Omental fat pad (tissue), 4 donors: Measurements from ENCODE around the gene RPS4Y2. TPM values are rescaled to one million over a fixed set of nuclear protein-coding genes. Genes with fewer than 3 reads are reported as not detected.

Source experiments
- ATAC-seq: fragments of 150-250 bp; one replicate; pipeline ENCODE4 v1.9.1; 2016; ENCODE audit warnings: mild to moderate bottlenecking, moderate library complexity; ENCODE audit not compliant: low FRiP score
- DNase-seq: peaks from one replicate; pipeline ENCODE4 v3.0.0-alpha.2; 2019; ENCODE audit warnings: low spot score
- total RNA-seq, 4 donors: library from RNA; depleted of rRNA; stranded (reverse); fragments of >200 nt; gene quantifications; one replicate each; pipeline ENCODE4 v1.1.0, GENCODE V29; 2016
- TF ChIP-seq, protein P1 (sequence below), 3 donors: fragments of 450-650 bp; IDR thresholded peaks; one replicate each; pipeline ENCODE4 v1.5.1; 2016 to 2017; ENCODE audit warnings: antibody characterized with exemption in 3 of 3, mild to moderate bottlenecking in 3 of 3, moderate library complexity in 2 of 3

RPS4Y2 gene
- total RNA-seq: not detected

GRCh38 chrY:20755808-20756207 lies at the start of gene RPS4Y2:
RPS4Y2 (plus strand) TSS chrY:20756108; CDS start chrY:20756164, 56 bp downstream.
- DNase-seq: no peak
- ATAC-seq: no peak
- TF ChIP-seq, protein P1, sequence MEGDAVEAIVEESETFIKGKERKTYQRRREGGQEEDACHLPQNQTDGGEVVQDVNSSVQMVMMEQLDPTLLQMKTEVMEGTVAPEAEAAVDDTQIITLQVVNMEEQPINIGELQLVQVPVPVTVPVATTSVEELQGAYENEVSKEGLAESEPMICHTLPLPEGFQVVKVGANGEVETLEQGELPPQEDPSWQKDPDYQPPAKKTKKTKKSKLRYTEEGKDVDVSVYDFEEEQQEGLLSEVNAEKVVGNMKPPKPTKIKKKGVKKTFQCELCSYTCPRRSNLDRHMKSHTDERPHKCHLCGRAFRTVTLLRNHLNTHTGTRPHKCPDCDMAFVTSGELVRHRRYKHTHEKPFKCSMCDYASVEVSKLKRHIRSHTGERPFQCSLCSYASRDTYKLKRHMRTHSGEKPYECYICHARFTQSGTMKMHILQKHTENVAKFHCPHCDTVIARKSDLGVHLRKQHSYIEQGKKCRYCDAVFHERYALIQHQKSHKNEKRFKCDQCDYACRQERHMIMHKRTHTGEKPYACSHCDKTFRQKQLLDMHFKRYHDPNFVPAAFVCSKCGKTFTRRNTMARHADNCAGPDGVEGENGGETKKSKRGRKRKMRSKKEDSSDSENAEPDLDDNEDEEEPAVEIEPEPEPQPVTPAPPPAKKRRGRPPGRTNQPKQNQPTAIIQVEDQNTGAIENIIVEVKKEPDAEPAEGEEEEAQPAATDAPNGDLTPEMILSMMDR (IDR thresholded peaks at IDR 0.05): no peak

GRCh38 chrY:20714391-20714790 lies 41.5 kb upstream of the RPS4Y2 start:
- DNase-seq (no peak), ATAC-seq (no peak)
- TF ChIP-seq, protein P1 (IDR thresholded peaks at IDR 0.05): no peak

- ATAC-seq (no peak), DNase-seq (no peak)
- TF ChIP-seq, protein P1 (IDR thresholded peaks at IDR 0.05): no peak
Observed at GRCh38 chrY:20726184-20726907, 29.6 kb upstream of the RPS4Y2 start.

- ATAC-seq (no peak), DNase-seq (no peak)
- TF ChIP-seq, protein P1 (IDR thresholded peaks at IDR 0.05): no peak
Observed at GRCh38 chrY:20735200-20735599, 20.7 kb upstream of the RPS4Y2 start.

GRCh38 chrY:20739806-20740205 lies 16.1 kb upstream of the RPS4Y2 start:
- DNase-seq: no peak
- ATAC-seq: no peak
- TF ChIP-seq, protein P1 (IDR thresholded peaks at IDR 0.05): no peak

GRCh38 chrY:20740609-20741008 lies 15.3 kb upstream of the RPS4Y2 start:
- DNase-seq (no peak), ATAC-seq (no peak)
- TF ChIP-seq, protein P1 (IDR thresholded peaks at IDR 0.05): no peak

DNA sequence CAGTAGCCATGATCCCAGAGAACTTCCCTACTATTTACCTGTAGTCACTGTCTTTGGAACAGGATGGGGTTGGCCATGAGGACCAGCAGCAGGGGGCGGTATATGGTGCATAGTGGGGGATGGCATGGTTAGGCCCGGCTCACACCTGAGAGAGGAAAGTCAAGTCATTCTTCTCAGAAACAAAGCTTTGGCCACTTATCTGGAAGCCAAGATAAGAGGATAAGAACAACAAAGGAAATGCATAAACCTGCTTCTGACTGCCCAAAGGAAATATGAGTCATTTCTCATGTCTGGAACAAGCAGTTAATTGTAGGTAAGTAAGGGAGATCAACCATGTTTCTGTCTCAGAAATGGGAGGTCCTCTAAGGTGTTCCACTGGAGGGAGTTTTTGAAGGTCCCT lies 10.8 kb upstream of the RPS4Y2 start:
- no peak for ATAC-seq

More for the DNA sequence above, 10.8 kb upstream of the RPS4Y2 start:
- no peak for DNase-seq
- TF ChIP-seq, protein P1 (IDR thresholded peaks at IDR 0.05): no peak
